GM18498 (cell line): ENCODE data around the gene GCSH.
"Not testable (repeated sequence)": the region's sequence is repeated elsewhere in the genome, so short reads cannot be mapped to it uniquely, and the experiment has no call there.

Source experiments
- ATAC-seq: cut with Tn5 transposase; IDR thresholded peaks from one replicate; pipeline ENCODE4 v1.9.1; 2021; ENCODE audit warnings: mild to moderate bottlenecking, moderate library complexity; ENCODE audit not compliant: unreplicated experiment

The GCSH gene

GRCh38 chr16:81095953-81096714 is at the start of gene GCSH:
Gene GCSH (minus strand): TSS chr16:81096395. CDS start chr16:81096278, 117 bp downstream.
- peak; percentile 99 for ATAC-seq

- no peak for ATAC-seq
These were observed 47.8 kb upstream of the GCSH start for GRCh38 chr16:81143921-81144471.

- no peak for ATAC-seq
These were observed 46.7 kb upstream of the GCSH start for GRCh38 chr16:81142864-81143263.

- ATAC-seq, result no peak
These were observed 45.0 kb upstream of the GCSH start for GRCh38 chr16:81140930-81141780.

- ATAC-seq, result no peak
These were observed 42.8 kb upstream of the GCSH start for GRCh38 chr16:81138831-81139557.

- no peak for ATAC-seq
These were observed 41.6 kb upstream of the GCSH start for GRCh38 chr16:81137754-81138153.

GRCh38 chr16:81136390-81137335 is 40.5 kb upstream of the GCSH start:
- no peak for ATAC-seq

- no peak for ATAC-seq
These were observed 33.9 kb upstream of the GCSH start for GRCh38 chr16:81130126-81130525.

- ATAC-seq, result no peak
These were observed 32.7 kb upstream of the GCSH start for GRCh38 chr16:81128726-81129524.

GRCh38 chr16:81127051-81127450 is 30.9 kb upstream of the GCSH start:
- no peak for ATAC-seq

- no peak for ATAC-seq
These were observed 27.1 kb upstream of the GCSH start for GRCh38 chr16:81123092-81123852.

GRCh38 chr16:81121474-81121990 is 25.3 kb upstream of the GCSH start:
- no peak for ATAC-seq

GRCh38 chr16:81117436-81117835 is 21.2 kb upstream of the GCSH start:
- ATAC-seq, result no peak

- ATAC-seq, result no peak
These were observed 20.1 kb upstream of the GCSH start for GRCh38 chr16:81116285-81116684.

- ATAC-seq, result no peak
These were observed 16.3 kb upstream of the GCSH start for GRCh38 chr16:81112453-81112852.

- ATAC-seq, result not testable (repeated sequence)
These were observed 13.1 kb upstream of the GCSH start for GRCh38 chr16:81109274-81109673.

GRCh38 chr16:81107511-81107910 is 11.3 kb upstream of the GCSH start:
- ATAC-seq, result no peak

GRCh38 chr16:81106826-81107503 is 10.8 kb upstream of the GCSH start:
- ATAC-seq, result no peak
